Astrocyte of the spinal cord (primary cell): ENCODE results near the gene IRGC.

Source experiments
- DNase-seq: peaks from one replicate; pipeline ENCODE4 v3.0.0; 2011; ENCODE audit warnings: low read depth, low spot score
- H3K4me3 ChIP-seq: 2 replicates; pipeline ENCODE4 v1.5.1; 2011; ENCODE audit warnings: low read depth, mild to moderate bottlenecking, low read length, moderate library complexity
- CTCF ChIP-seq: IDR thresholded peaks from 2 replicates; pipeline ENCODE4 v1.5.1; 2012; ENCODE audit warnings: low read depth, mild to moderate bottlenecking, low read length, inconsistent platforms
- in situ Hi-C: cut with HindIII; loops from 2 replicates; pipeline ENCODE4 v1.10.0; 2017; ENCODE audit warnings: low sequenced_read_pairs

The IRGC gene

GRCh38 chr19:43690890-43691289 is 25.0 kb upstream of the IRGC start:
- in situ Hi-C loops, result no loop called here
- no peak overlapping the region for H3K4me3 ChIP-seq
- no peak for TF ChIP-seq CTCF
- DNase-seq, result no peak

- no peak overlapping the region for H3K4me3 ChIP-seq
- in situ Hi-C loops, result no loop called here
- TF ChIP-seq CTCF, result no peak
- DNase-seq, result no peak
Measured at GRCh38 chr19:43691755-43692154, 24.1 kb upstream of the IRGC start.

- H3K4me3 ChIP-seq, result no peak overlapping the region
Measured at GRCh38 chr19:43692385-43692784, 23.5 kb upstream of the IRGC start.

GRCh38 chr19:43692877-43693276 is 23.0 kb upstream of the IRGC start:
- in situ Hi-C loops, result no loop called here
- no peak for DNase-seq
- TF ChIP-seq CTCF, result no peak
- H3K4me3 ChIP-seq, result no peak overlapping the region

More at GRCh38 chr19:43692385-43692784, 23.5 kb upstream of the IRGC start:
- in situ Hi-C loops, result no loop called here
- no peak for TF ChIP-seq CTCF
- no peak for DNase-seq

GRCh38 chr19:43694553-43694952 is 21.3 kb upstream of the IRGC start:
- no peak for TF ChIP-seq CTCF
- no peak for DNase-seq
- in situ Hi-C loops, result no loop called here
- no peak overlapping the region for H3K4me3 ChIP-seq

- in situ Hi-C loops, result no loop called here
- no peak for DNase-seq
- H3K4me3 ChIP-seq, result no peak overlapping the region
- no peak for TF ChIP-seq CTCF
Measured at GRCh38 chr19:43695985-43696704, 19.7 kb upstream of the IRGC start.

GRCh38 chr19:43697295-43697694 is 18.6 kb upstream of the IRGC start:
- in situ Hi-C loops, result no loop called here
- H3K4me3 ChIP-seq, result no peak overlapping the region
- no peak for DNase-seq
- no peak for TF ChIP-seq CTCF
